HG03135 (cell line): ENCODE measurements around the gene DDX19B.
"Not testable (repeated sequence)": the region's sequence is repeated elsewhere in the genome, so short reads cannot be mapped to it uniquely, and the experiment has no call there.

Source experiments
- ATAC-seq: cut with Tn5 transposase; IDR thresholded peaks from one replicate; pipeline ENCODE4 v1.9.1; 2021; ENCODE audit warnings: mild to moderate bottlenecking, moderate library complexity; ENCODE audit not compliant: unreplicated experiment

Gene DDX19B

GRCh38 chr16:70348991-70349390 lies 50.0 kb downstream of the DDX19B start:
- ATAC-seq: no peak

GRCh38 chr16:70349783-70350182 lies 50.8 kb downstream of the DDX19B start:
- ATAC-seq: no peak

GRCh38 chr16:70359552-70359951 lies 60.6 kb downstream of the DDX19B start:
- no peak for ATAC-seq

- ATAC-seq: no peak
These were observed 65.4 kb downstream of the DDX19B start for GRCh38 chr16:70364399-70364798.

GRCh38 chr16:70370145-70370544 lies 71.2 kb downstream of the DDX19B start:
- not testable (repeated sequence) for ATAC-seq

GRCh38 chr16:70370924-70371323 lies 71.9 kb downstream of the DDX19B start:
- ATAC-seq: no peak

GRCh38 chr16:70372921-70373728 lies 74.1 kb downstream of the DDX19B start:
- ATAC-seq: no peak

GRCh38 chr16:70374213-70374612 lies 75.2 kb downstream of the DDX19B start:
- no peak for ATAC-seq

- ATAC-seq: no peak
These were observed 76.9 kb downstream of the DDX19B start for GRCh38 chr16:70375636-70376611.

- ATAC-seq: no peak
These were observed 78.8 kb downstream of the DDX19B start for GRCh38 chr16:70377782-70378181.

GRCh38 chr16:70378869-70379493 lies 80.0 kb downstream of the DDX19B start:
- ATAC-seq: no peak

- ATAC-seq: peak; percentile 13
These were observed 81.4 kb downstream of the DDX19B start for GRCh38 chr16:70380248-70380918.

- ATAC-seq: peak; percentile 90
These were observed 82.1 kb downstream of the DDX19B start for GRCh38 chr16:70380919-70381603.

GRCh38 chr16:70381604-70382342 lies 82.8 kb downstream of the DDX19B start:
- ATAC-seq: peak; percentile 16

- no peak for ATAC-seq
These were observed 84.5 kb downstream of the DDX19B start for GRCh38 chr16:70383421-70383960.
